GM20431 (cell line): ENCODE data around the gene TTYH1.
"Not testable (repeated sequence)": the region's sequence is repeated elsewhere in the genome, so short reads cannot be mapped to it uniquely, and the experiment has no call there.

Experiments used
- in situ Hi-C: fragments of 300-500 bp; cut with MseI, MboI; formaldehyde crosslinking; loops from one replicate; pipeline ENCODE4 v1.15.0; 2020; ENCODE audit warnings: low sequenced_read_pairs; ENCODE audit not compliant: unreplicated experiment

The TTYH1 gene

GRCh38 chr19:54435551-54436016 lies 20.3 kb downstream of the TTYH1 start:
- in situ Hi-C loops: no loop called here

- in situ Hi-C loops: no loop called here
Measured at GRCh38 chr19:54436031-54436523, 20.8 kb downstream of the TTYH1 start.

- in situ Hi-C loops: no loop called here
Measured at GRCh38 chr19:54436628-54437252, 21.5 kb downstream of the TTYH1 start.

- in situ Hi-C loops: no loop called here
Measured at GRCh38 chr19:54439174-54439851, 24.0 kb downstream of the TTYH1 start.

GRCh38 chr19:54440641-54441040 lies 25.4 kb downstream of the TTYH1 start:
- in situ Hi-C loops: no loop called here

GRCh38 chr19:54444737-54445136 lies 29.5 kb downstream of the TTYH1 start:
- in situ Hi-C loops: no loop called here

- in situ Hi-C loops: not testable (repeated sequence)
Measured at GRCh38 chr19:54446349-54446748, 31.1 kb downstream of the TTYH1 start.

- in situ Hi-C loops: no loop called here
Measured at GRCh38 chr19:54448040-54448773, 32.9 kb downstream of the TTYH1 start.

GRCh38 chr19:54448774-54449700 lies 33.8 kb downstream of the TTYH1 start, which contains the start of gene LENG8:
LENG8 (plus strand) TSS chr19:54449199; CDS start chr19:54451345, 2,146 bp downstream.
- in situ Hi-C loops: no loop called here

- in situ Hi-C loops: no loop called here
Measured at GRCh38 chr19:54449701-54450069, 34.4 kb downstream of the TTYH1 start.

- in situ Hi-C loops: no loop called here
Measured at GRCh38 chr19:54451331-54451871, 36.1 kb downstream of the TTYH1 start.

GRCh38 chr19:54451997-54452396 lies 36.7 kb downstream of the TTYH1 start:
- in situ Hi-C loops: no loop called here

- in situ Hi-C loops: no loop called here
Measured at GRCh38 chr19:54452626-54453025, 37.4 kb downstream of the TTYH1 start.

- in situ Hi-C loops: no loop called here
Measured at GRCh38 chr19:54453921-54454780, 38.9 kb downstream of the TTYH1 start.

- in situ Hi-C loops: no loop called here
Measured at GRCh38 chr19:54454781-54455675, 39.8 kb downstream of the TTYH1 start.

GRCh38 chr19:54455786-54456422 lies 40.6 kb downstream of the TTYH1 start:
- in situ Hi-C loops: no loop called here
